ENCODE data around the gene CCDC77.

CCDC77 gene

DNA sequence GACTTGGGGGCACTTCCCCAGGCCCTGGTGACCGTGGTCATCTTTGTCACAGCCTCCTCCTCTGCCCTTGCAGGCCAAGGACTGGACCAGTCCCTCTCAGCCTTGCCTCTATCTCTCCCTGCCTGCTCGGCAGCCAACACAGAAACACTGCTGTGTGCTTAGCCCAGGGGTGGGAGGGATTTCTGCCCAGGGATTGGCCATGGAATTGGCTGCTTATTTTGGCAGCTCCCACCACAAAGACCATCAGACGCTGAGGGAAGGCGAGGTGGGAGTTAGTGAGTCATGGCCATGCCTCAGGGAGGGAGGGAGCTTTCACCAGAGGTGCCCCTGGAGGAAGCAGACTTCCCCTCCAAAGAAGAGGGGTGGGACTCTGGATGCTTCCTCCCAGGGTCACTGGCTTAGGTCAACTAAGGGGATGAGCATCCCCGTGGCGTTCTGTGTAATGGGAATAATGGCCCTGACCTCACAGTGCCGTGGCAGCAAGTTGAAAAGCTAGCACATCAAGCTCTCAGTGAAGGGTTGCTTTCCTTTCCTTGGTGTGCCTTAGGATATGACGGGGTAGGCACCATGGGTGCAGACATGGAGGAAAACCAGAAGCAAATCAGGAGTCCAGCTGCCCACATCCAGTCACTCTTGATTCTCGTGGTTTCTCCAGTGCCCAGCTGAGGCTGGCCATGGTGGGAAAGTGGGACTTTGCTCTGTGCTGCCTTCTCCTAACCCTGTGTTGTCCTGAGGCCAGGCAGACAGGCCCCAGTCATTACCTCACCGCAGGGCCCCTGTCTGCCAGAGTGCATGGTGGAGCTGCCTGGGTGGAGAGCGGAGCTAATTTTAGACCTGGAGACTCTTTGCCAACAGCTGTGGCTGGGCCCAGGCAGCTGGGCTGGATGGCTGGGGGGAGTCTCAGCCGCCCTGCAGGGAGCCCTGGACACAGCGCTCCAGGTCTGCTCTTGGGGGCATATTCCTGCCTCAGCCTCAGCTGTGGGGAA lies 79.7 kb downstream of the CCDC77 start:
- Histone ChIP-seq H3K9me3 (ENCODE audit: control insufficient read depth in 2 of 2, low read length in 2 of 2) (no peaks in the 10 kb centered on the region), H3K27ac (ENCODE audit: low read length) (no peak overlapping the region), H3K4me1 (ENCODE audit: control insufficient read depth, insufficient read depth, low read length) (peaks cover 15% of the 10 kb centered on the region), H3K36me3 (ENCODE audit: control insufficient read depth in 2 of 2, insufficient read depth in 2 of 2, low read length in 2 of 2) (no peaks in the 10 kb centered on the region), H3K27me3 (ENCODE audit: control insufficient read depth in 1 of 2, insufficient read depth in 2 of 2, low read length in 2 of 2) (peaks cover 0 to 2% of the 10 kb centered on the region in 2 donors), H3K4me3 (ENCODE audit: low read length in 2 of 2) (no peak overlapping the region), H3K9ac (ENCODE audit: low read length in 2 of 2) (no peak overlapping the region)

DNA sequence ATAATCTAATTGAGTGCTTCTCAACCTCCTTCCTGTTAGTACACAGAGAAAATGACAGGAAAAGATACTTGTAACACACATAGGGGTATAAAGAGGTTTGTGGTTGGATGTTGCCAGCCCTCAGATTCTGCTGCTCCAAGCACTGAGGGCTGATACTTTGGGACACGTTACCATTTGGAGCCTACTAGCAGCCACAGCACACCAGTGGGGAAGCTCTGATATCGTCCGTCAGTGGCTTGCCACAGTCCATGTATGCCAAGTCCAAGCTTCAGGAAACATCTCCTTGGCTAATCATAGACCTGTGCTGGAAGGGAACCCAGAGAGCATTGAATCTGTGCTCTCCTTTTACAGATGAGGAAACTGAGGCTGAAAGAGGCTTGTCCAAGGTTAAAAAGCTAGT lies 80.6 kb downstream of the CCDC77 start:
- H3K9ac ChIP-seq (ENCODE audit: low read length in 2 of 2), result no peak overlapping the region
- H3K27ac ChIP-seq (ENCODE audit: low read length), result no peak overlapping the region
- H3K4me3 ChIP-seq (ENCODE audit: low read length in 2 of 2), result no peak overlapping the region
- H3K9me3 ChIP-seq (ENCODE audit: control insufficient read depth in 2 of 2, low read length in 2 of 2), result no peaks in the 10 kb centered on the region
- peaks cover 0 to 2% of the 10 kb centered on the region in 2 donors for H3K27me3 ChIP-seq (ENCODE audit: control insufficient read depth in 1 of 2, insufficient read depth in 2 of 2, low read length in 2 of 2)
- H3K4me1 ChIP-seq (ENCODE audit: control insufficient read depth, insufficient read depth, low read length), result peaks cover 15% of the 10 kb centered on the region
- H3K36me3 ChIP-seq (ENCODE audit: control insufficient read depth in 2 of 2, insufficient read depth in 2 of 2, low read length in 2 of 2), result no peaks in the 10 kb centered on the region

DNA sequence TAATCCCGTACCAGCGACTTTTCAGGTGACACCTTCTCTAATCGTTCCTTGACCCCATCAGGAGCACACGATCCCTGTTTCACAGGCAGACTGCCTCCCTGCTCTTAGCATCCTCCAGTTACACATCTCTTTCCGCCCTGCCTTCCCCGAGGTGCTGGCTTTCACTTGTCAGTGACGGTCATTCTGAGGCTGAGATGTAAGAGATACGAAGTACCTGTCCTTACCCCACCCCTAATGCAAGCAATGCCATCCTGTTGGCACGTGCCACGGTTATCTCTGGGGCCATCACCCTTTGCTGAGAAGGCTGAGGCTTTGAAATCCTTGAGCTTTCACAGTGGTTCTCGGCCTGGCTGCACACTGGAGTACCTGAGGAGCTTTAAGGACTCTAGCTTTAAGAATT lies 82.7 kb downstream of the CCDC77 start:
- Histone ChIP-seq H3K9ac (ENCODE audit: low read length in 2 of 2) (no peak overlapping the region), H3K9me3 (ENCODE audit: control insufficient read depth in 2 of 2, low read length in 2 of 2) (no peaks in the 10 kb centered on the region), H3K27me3 (ENCODE audit: control insufficient read depth in 1 of 2, insufficient read depth in 2 of 2, low read length in 2 of 2) (peaks cover 0 to 2% of the 10 kb centered on the region in 2 donors), H3K4me3 (ENCODE audit: low read length in 2 of 2) (no peak overlapping the region), H3K27ac (ENCODE audit: low read length) (no peak overlapping the region), H3K4me1 (ENCODE audit: control insufficient read depth, insufficient read depth, low read length) (peaks cover 15% of the 10 kb centered on the region), H3K36me3 (ENCODE audit: control insufficient read depth in 2 of 2, insufficient read depth in 2 of 2, low read length in 2 of 2) (no peaks in the 10 kb centered on the region)

DNA sequence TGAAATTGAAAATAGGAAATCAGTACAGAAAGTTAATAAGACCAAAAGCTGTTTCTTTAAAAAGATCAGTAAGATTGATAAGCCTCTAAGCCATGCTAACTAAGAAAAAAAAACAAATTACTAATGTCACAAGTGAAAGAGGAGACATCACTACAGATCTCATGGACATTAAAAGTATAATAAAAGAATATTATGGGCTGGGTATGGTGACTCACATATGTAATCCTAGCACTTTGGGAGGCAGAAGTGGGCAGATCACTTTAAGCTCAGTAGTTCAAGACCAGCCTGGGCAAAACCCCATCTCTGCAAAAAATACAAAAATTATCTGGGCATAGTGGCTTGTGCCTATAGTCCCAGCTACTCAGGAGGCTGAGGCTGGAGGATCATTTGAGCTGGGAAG lies 88.8 kb downstream of the CCDC77 start:
- Histone ChIP-seq H3K9ac (ENCODE audit: low read length in 2 of 2) (no peak overlapping the region), H3K36me3 (ENCODE audit: control insufficient read depth in 2 of 2, insufficient read depth in 2 of 2, low read length in 2 of 2) (no peaks in the 10 kb centered on the region)

More for the DNA sequence above, 88.8 kb downstream of the CCDC77 start:
- no peak overlapping the region for H3K27ac ChIP-seq (ENCODE audit: low read length)
- H3K4me3 ChIP-seq (ENCODE audit: low read length in 2 of 2), result no peak overlapping the region
- H3K4me1 ChIP-seq (ENCODE audit: control insufficient read depth, insufficient read depth, low read length), result no peaks in the 10 kb centered on the region
- H3K9me3 ChIP-seq (ENCODE audit: control insufficient read depth in 2 of 2, low read length in 2 of 2), result peaks cover 0 to 8% of the 10 kb centered on the region in 2 donors
- H3K27me3 ChIP-seq (ENCODE audit: control insufficient read depth in 1 of 2, insufficient read depth in 2 of 2, low read length in 2 of 2), result no peaks in the 10 kb centered on the region
